Measurements from ENCODE around the gene PI16.

The PI16 gene

GRCh38 chr6:36954262-36954931 is at the start of gene PI16:
PI16 (plus strand) TSS chr6:36954738; CDS start chr6:36954761, 23 bp downstream.
- DNase-seq, result peak; percentile 45

GRCh38 chr6:36904851-36905393 is 49.6 kb upstream of the PI16 start:
- DNase-seq, result no peak

GRCh38 chr6:36906539-36907325 is 47.8 kb upstream of the PI16 start:
- no peak for DNase-seq

- no peak for DNase-seq
Measured at GRCh38 chr6:36907781-36908180, 46.8 kb upstream of the PI16 start.

GRCh38 chr6:36908747-36909146 is 45.8 kb upstream of the PI16 start:
- no peak for DNase-seq

GRCh38 chr6:36912030-36912454 is 42.5 kb upstream of the PI16 start:
- DNase-seq, result peak; percentile 35

GRCh38 chr6:36912586-36912985 is 42.0 kb upstream of the PI16 start:
- peak; percentile 73 for DNase-seq

GRCh38 chr6:36913082-36913481 is 41.5 kb upstream of the PI16 start:
- DNase-seq, result no peak

GRCh38 chr6:36914227-36914794 is 40.2 kb upstream of the PI16 start:
- DNase-seq, result peak; percentile 54

- no peak for DNase-seq
Measured at GRCh38 chr6:36915599-36915998, 38.9 kb upstream of the PI16 start.

- DNase-seq, result no peak
Measured at GRCh38 chr6:36916126-36916525, 38.4 kb upstream of the PI16 start.

- no peak for DNase-seq
Measured at GRCh38 chr6:36917541-36918193, 36.9 kb upstream of the PI16 start.

GRCh38 chr6:36920049-36920448 is 34.5 kb upstream of the PI16 start:
- DNase-seq, result no peak

GRCh38 chr6:36920546-36920945 is 34.0 kb upstream of the PI16 start:
- no peak for DNase-seq

- DNase-seq, result no peak
Measured at GRCh38 chr6:36924131-36924530, 30.4 kb upstream of the PI16 start.

GRCh38 chr6:36924778-36925374 is 29.7 kb upstream of the PI16 start:
- DNase-seq, result no peak

- no peak for DNase-seq
Measured at GRCh38 chr6:36925809-36926208, 28.7 kb upstream of the PI16 start.

GRCh38 chr6:36926708-36927513 is 27.6 kb upstream of the PI16 start:
- no peak for DNase-seq

GRCh38 chr6:36927691-36928546 is 26.6 kb upstream of the PI16 start:
- no peak for DNase-seq

GRCh38 chr6:36928547-36928918 is 26.0 kb upstream of the PI16 start:
- no peak for DNase-seq

- DNase-seq, result no peak
Measured at GRCh38 chr6:36929152-36929551, 25.4 kb upstream of the PI16 start.
